GM18873 (cell line): ENCODE measurements around the gene SMOC2.

ENCODE experiments used
- ATAC-seq: cut with Tn5 transposase; IDR thresholded peaks from one replicate; pipeline ENCODE4 v1.9.1; 2021; ENCODE audit warnings: mild to moderate bottlenecking, moderate library complexity, moderate number of reproducible peaks; ENCODE audit not compliant: unreplicated experiment, low FRiP score

SMOC2 gene

DNA sequence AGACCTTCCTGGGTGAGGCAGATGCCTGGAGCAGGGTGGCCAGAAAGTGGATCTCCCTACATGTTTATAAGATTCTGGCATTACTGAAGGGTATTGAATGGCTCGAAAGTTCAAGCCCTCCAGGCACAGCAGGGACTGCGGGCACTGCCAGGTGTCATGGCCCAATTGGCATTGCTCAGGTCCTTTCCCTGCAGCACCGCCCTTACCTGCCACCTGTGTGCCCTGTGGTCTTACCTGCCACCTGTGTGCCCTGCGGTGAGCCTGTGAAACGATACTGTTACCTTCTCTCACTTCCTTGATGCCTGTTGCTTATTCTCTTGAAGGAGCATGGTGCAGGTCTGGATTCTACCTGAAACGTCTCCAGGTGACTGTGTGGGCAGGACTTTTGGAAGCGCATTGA lies 32.2 kb downstream of the SMOC2 start:
- no peak for ATAC-seq

- no peak for ATAC-seq
Observed at GRCh38 chr6:168475188-168476013, 34.4 kb downstream of the SMOC2 start.

DNA sequence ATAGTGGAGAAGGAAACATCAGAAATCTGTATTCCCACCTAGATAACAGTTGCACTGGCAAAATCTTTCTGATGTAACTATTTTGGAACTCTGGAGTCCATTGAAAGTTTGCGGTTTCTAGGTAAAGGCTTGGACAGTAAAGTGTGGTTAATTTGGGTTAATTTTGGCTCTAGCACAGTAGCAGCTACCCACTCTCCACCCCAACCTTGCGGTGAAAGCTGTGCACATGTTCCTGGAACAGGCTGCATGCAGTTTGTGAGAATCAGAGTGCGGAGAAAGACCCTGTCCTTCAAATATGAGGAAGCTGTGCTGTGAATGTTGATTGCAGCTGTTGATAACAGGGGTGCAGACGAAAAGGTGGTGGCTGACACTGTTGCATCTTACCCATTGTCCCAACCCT lies 38.4 kb downstream of the SMOC2 start:
- no peak for ATAC-seq

DNA sequence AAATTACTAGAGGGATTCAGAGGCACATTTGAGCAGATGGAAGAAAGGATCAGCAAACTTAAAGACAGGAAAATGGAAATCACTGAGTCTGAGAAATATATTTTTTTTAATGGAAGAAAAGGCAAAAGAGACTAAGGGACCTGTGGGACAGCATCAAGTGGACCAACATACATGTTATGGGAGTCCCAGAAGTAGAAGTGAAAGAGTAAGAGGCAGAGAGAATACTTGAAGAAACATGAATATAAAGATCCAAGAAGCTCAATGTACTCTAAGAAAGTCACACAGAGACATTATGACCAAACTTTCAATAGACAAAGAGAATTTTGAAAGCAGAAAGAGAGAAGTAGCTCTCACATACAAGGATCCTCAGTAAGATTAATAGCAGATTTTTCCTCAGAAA lies 39.5 kb downstream of the SMOC2 start:
- ATAC-seq, result no peak

DNA sequence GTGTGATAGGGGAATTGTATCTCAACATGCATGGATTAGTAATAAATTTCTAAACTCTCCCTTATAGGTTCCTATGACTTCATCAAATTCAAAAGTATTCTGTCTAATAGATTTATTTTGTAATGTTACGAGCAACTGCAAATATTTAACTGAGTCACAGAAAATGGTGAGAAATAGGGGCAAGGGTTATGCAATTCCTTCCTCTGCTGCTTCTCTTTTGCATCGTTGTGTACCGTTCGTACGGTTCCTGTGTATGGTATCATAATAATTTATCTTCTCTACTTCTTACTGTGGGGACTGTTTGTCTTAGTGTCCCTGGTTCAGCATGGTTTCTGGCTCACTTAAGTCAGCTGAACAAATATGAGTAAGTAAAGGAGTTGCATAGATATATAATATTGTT lies 44.8 kb downstream of the SMOC2 start:
- no peak for ATAC-seq

- no peak for ATAC-seq
Observed at GRCh38 chr6:168490757-168491156, 49.8 kb downstream of the SMOC2 start.

DNA sequence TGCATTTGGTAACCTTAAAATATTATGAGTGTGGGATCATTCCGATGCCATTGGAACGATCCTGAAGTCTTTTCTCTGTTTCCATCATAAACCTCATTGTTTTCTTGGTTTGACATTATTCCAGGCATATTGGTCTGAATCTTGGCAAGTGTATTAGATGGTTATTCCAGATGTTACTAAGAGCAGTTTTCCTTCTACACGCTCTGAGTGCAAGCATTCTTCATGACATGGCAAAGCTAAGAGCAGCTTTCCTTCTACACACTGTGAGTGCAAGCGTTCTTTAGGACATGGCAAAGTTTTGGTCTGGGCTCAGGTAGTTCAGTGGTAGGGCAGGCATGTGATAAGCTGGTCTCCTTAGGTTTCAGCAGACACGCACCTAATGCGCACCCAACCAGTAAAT lies 53.0 kb downstream of the SMOC2 start:
- ATAC-seq, result no peak

DNA sequence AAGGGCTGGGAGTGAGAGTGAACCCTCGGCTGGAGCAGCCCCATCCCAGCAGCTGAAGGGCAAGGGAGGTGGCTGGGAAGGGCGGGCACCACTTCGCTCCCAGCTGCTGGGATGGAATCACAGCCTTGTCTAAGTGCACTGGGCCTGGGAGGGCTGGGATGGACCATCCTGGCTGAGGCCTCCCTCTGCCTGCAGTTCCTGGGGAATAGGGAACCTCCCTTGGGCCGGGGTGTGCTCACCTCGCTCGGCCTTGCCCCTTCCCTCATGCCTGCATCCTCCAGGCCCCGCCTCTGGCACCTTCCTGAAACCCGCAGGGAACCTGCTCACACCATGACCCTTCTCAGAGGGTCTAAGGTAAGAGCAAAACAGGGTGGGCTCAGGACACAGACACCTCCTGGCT lies 53.7 kb downstream of the SMOC2 start:
- no peak for ATAC-seq

- ATAC-seq, result no peak
Observed at GRCh38 chr6:168495133-168495532, 54.1 kb downstream of the SMOC2 start.

- ATAC-seq, result no peak
Observed at GRCh38 chr6:168495636-168496035, 54.7 kb downstream of the SMOC2 start.

- no peak for ATAC-seq
Observed at GRCh38 chr6:168496139-168496996, 55.4 kb downstream of the SMOC2 start.

- no peak for ATAC-seq
Observed at GRCh38 chr6:168496997-168497331, 56.0 kb downstream of the SMOC2 start.

DNA sequence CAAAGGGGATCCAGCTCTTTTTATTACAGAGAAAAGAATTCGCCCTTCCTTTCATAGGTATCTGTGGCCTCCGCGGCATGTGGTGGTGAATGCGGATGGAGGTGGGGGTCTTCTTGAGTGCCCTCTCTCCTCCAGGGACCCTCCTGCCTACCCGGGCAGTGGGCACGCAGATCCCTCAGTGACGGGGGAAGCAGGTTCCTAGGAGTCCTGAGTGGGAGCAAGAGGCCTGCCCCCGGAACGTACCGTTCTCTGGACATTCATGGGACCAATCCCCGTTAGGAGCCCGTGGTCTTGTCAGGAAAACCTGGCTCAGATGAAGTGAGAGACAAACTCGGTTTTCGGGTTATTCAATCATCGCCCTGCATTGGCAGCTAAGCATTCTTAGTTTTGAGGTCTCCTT lies 56.4 kb downstream of the SMOC2 start:
- ATAC-seq, result no peak

GRCh38 chr6:168498161-168498843 lies 57.3 kb downstream of the SMOC2 start:
- ATAC-seq, result no peak

DNA sequence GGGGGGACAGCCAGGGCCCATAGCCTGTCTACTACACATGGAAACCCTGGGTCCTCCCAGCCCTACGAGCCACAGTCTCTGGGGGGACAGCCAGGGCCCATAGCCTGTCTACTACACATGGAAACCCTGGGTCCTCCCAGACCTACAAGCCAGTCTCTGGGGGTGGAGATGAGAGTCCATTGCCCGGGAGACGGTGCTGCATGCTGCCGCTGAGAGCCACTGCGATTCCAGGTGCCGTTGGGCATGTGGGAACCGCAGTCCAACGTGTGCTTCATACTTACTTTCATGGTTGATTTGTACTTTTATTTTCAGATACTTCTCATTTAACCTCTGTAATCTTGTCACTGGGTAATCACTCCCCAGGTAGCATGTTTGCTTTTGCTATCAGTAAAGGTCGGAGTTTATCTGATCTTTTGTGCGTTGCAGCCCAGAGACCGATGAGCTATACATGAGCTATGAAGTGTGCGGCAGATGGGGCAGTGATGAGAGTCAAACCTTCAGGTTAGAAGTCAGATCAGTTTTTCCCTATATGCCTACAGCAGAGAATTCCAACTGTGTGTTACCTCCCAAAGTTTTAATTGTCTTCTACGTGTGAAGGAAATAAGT lies 58.2 kb downstream of the SMOC2 start:
- no peak for ATAC-seq

DNA sequence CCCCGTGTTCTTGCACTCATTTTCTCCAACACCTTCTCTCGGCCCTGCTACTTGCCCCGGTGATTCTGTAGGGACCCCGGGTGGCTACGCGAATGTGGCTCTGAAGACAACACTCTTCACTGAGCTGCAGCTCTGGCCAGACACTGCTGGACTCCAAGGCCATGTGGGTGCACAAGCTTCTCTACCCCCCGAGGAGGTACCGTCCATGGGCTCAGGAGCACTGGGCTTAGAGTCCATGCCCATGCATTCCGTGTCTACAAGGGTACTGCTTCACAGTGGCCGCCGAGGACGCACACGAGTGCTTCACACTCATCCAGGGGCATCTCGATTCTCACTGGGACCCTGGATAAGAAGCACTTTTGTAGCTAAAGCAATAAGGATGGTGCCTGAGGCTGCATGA lies 59.5 kb downstream of the SMOC2 start:
- ATAC-seq, result no peak

DNA sequence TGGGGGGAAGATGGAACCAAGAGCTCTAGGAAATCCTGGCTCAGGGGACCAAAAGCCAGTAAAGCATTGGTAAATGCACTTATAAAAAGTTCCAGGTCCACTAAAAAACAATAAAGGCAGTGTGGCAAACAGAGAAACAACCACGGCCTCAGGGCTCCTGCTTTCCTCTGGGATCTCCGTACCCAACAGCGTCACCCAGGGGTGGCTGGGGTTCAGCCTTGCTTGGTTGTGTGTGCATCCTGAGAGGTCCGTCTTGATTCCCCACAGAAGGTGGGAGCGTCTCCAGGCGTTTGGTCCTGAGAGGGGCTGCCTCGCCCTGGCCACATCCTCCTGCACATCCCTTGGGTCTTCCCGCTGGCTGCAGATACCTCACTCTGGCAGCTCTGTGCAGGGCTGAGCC lies 60.6 kb downstream of the SMOC2 start:
- ATAC-seq, result no peak

- no peak for ATAC-seq
Observed at GRCh38 chr6:168504366-168504765, 63.4 kb downstream of the SMOC2 start.

GRCh38 chr6:168506460-168506859 lies 65.5 kb downstream of the SMOC2 start:
- no peak for ATAC-seq

DNA sequence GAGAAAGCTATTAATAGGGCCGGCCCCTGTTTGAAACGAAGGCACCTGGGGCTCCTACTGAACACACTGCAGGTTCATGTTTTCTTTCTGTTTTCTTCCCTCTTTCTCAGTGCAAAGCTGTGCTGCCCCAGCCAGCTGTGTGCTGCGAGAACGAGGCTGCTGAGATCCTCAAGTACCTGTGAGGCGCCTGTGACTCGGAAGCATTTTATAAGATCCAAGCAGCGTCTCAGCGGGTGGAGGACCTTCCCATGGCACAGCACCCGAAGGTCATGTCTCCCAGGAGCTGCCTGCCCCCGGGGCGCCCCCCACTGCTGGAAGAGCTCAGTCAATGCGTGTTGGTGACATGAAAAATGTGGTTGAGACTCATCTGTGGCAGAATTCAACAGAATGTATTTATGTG lies 66.3 kb downstream of the SMOC2 start:
- ATAC-seq, result no peak

DNA sequence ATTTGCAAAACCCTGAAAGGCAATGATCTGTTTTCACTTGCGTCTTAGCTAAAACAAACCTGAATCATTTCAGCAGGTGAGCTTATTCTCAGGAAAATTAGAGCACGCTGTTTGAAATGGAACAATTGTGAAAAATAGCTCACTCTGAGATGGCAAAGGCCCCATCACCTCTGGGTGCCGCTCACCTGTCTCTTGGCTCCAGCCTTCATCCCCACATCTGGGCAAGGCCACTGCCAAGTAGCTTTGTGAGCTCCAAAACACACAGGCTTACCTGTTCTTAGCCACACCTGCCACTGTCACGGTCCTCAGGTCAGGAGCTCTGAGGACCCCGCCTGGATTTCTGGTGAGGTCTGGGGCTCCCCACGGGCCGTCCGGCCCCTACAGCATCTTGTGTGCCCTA lies 66.7 kb downstream of the SMOC2 start:
- ATAC-seq, result no peak
